H1 (cell line): ENCODE data around the gene ZMAT5. TPM values are rescaled to one million over a fixed set of nuclear protein-coding genes. Genes with fewer than 3 reads are reported as not detected.

Experiments used
- CTCF ChIA-PET: fragments of 300-600 bp; sonication (Branson Sonifier 250); formaldehyde crosslinking; loops from one replicate; lab custom pipeline; 2021; ENCODE audit not compliant: partially characterized antibody; lab: Charles Lee
- POLR2A ChIA-PET: fragments of 300-600 bp; sonication (Branson Sonifier 250); formaldehyde crosslinking; loops from one replicate; lab custom pipeline; 2021; ENCODE audit warnings: inconsistent platforms; ENCODE audit not compliant: partially characterized antibody; lab: Charles Lee
- DNase-seq, 2 experiments: peaks; one replicate each; pipeline versions ENCODE4 v3.0.0 to v3.0.0-alpha.2; 2010 to 2022; ENCODE audit warnings: low spot score in 2 of 2, low read depth in 1 of 2, mixed read lengths in 1 of 2
- FAIRE-seq: peaks from 2 replicates; lab custom pipeline; 2011; peaks lifted over from hg19 to GRCh38; lab: Jason Lieb, UNC
- H2AFZ ChIP-seq: 2 replicates; pipeline ENCODE4 v1.8.1; 2012; ENCODE audit warnings: low read length, inconsistent platforms
- H2AK5ac ChIP-seq: 2 replicates; pipeline ENCODE4 v1.6.1; 2013; ENCODE audit warnings: low read depth, low read length
- H2BK120ac ChIP-seq: replicated peaks from 2 replicates; pipeline ENCODE3; 2013; ENCODE audit warnings: low read depth, low read length, inconsistent platforms
- H2BK12ac ChIP-seq: 2 replicates; pipeline ENCODE4 v1.6.1; 2013; ENCODE audit warnings: low read depth, low read length
- H2BK15ac ChIP-seq: 2 replicates; pipeline ENCODE4 v1.6.1; 2013; ENCODE audit warnings: low read length
- H2BK20ac ChIP-seq: 2 replicates; pipeline ENCODE4 v1.6.1; 2013; ENCODE audit warnings: low read length
- H2BK5ac ChIP-seq: 2 replicates; pipeline ENCODE4 v1.6.1; 2013; ENCODE audit warnings: low read depth, low read length
- H3K14ac ChIP-seq: 2 replicates; pipeline ENCODE4 v1.6.1; 2013; ENCODE audit warnings: inconsistent platforms; ENCODE audit not compliant: insufficient read length
- H3K18ac ChIP-seq: 2 replicates; pipeline ENCODE4 v1.6.1; 2013; ENCODE audit warnings: low read length; ENCODE audit errors: extremely low read depth
- H3K23ac ChIP-seq: 2 replicates; pipeline ENCODE4 v1.6.1; 2013; ENCODE audit warnings: inconsistent platforms; ENCODE audit not compliant: insufficient read length
- H3K23me2 ChIP-seq: 2 replicates; pipeline ENCODE4 v1.6.1; 2013; ENCODE audit warnings: low read depth, low read length
- H3K27ac ChIP-seq: 2 replicates; pipeline ENCODE4 v1.6.1; 2011; ENCODE audit warnings: low read depth, low read length, inconsistent platforms
- H3K27me3 ChIP-seq, 4 experiments: replicated peaks in 1 of 4; 1 replicate in 1 of 4; 2 replicates in 3 of 4; pipeline versions ENCODE4 v1.6.1 to v1.8.1; 2011 to 2013; ENCODE audit warnings: low read length in 3 of 4, mild to moderate bottlenecking in 3 of 4, inconsistent platforms in 2 of 4, mixed read lengths in 2 of 4, moderate library complexity in 1 of 4; ENCODE audit not compliant: control insufficient read depth in 3 of 4, insufficient read depth in 3 of 4; ENCODE audit errors: extremely low read depth in 1 of 4
- H3K36me3 ChIP-seq, 4 experiments: 2 replicates each; pipeline versions ENCODE4 v1.6.1 to v1.8.1; 2011 to 2013; ENCODE audit warnings: mild to moderate bottlenecking in 4 of 4, low read length in 3 of 4, moderate library complexity in 2 of 4, control low read depth in 1 of 4, inconsistent platforms in 1 of 4; ENCODE audit not compliant: insufficient read depth in 4 of 4, control insufficient read depth in 2 of 4
- H3K4ac ChIP-seq: replicated peaks from 2 replicates; pipeline ENCODE3; 2013; ENCODE audit warnings: low read length, low read depth, mixed read lengths, inconsistent platforms; ENCODE audit not compliant: insufficient read length
- H3K4me1 ChIP-seq, 4 experiments: replicated peaks in 1 of 4; 1 replicate in 1 of 4; 2 replicates in 3 of 4; pipeline versions ENCODE4 v1.6.1 to v1.8.1; 2011 to 2013; ENCODE audit warnings: low read length in 3 of 4, inconsistent platforms in 2 of 4, mixed read lengths in 1 of 4; ENCODE audit not compliant: insufficient read depth in 4 of 4, control insufficient read depth in 3 of 4
- H3K4me2 ChIP-seq, 2 experiments: 2 replicates each; pipeline versions ENCODE4 v1.6.1 to v1.8.1; 2011 to 2013; ENCODE audit warnings: low read depth in 2 of 2, low read length in 2 of 2, control low read depth in 1 of 2, inconsistent platforms in 1 of 2, mild to moderate bottlenecking in 1 of 2; ENCODE audit not compliant: insufficient read depth in 1 of 2
- H3K4me3 ChIP-seq, 4 experiments: fragments of 200-600, 300-600 bp in 1 of 4; sonication (generic), shearing (Covaris generic), sonication (Bioruptor Twin) in 1 of 4; 2 replicates each; pipeline versions ENCODE4 v1.5.1 to v1.8.1; 2011 to 2016; ENCODE audit warnings: low read length in 4 of 4, low read depth in 3 of 4, control low read depth in 2 of 4, inconsistent platforms in 2 of 4, mild to moderate bottlenecking in 2 of 4, mixed read lengths in 1 of 4, moderate library complexity in 1 of 4; ENCODE audit not compliant: insufficient read depth in 2 of 4; ENCODE audit errors: extremely low read depth in 1 of 4
- H3K56ac ChIP-seq: replicated peaks from 2 replicates; pipeline ENCODE3; 2013; ENCODE audit warnings: low read depth, mild to moderate bottlenecking, mixed read lengths, low read length, inconsistent platforms; ENCODE audit not compliant: insufficient read length
- H3K79me1 ChIP-seq: 2 replicates; pipeline ENCODE4 v1.6.1; 2013; ENCODE audit warnings: low read depth, low read length, control low read depth
- H3K79me2 ChIP-seq, 2 experiments: 2 replicates each; pipeline versions ENCODE4 v1.6.1 to v1.8.1; 2012 to 2013; ENCODE audit warnings: low read length in 2 of 2, mild to moderate bottlenecking in 2 of 2, inconsistent platforms in 1 of 2; ENCODE audit not compliant: insufficient read depth in 2 of 2, control insufficient read depth in 1 of 2
- H3K9ac ChIP-seq, 4 experiments: replicated peaks in 1 of 4; 1 replicate in 1 of 4; 2 replicates in 3 of 4; pipeline versions ENCODE4 v1.6.1 to v1.8.1; 2011 to 2013; ENCODE audit warnings: low read depth in 3 of 4, low read length in 3 of 4, control low read depth in 2 of 4, mild to moderate bottlenecking in 2 of 4, moderate library complexity in 2 of 4, inconsistent platforms in 1 of 4; ENCODE audit errors: extremely low read depth in 1 of 4
- H3K9me3 ChIP-seq, 2 experiments: 2 replicates each; pipeline versions ENCODE4 v1.6.1 to v1.8.1; 2012 to 2013; ENCODE audit warnings: mild to moderate bottlenecking in 2 of 2, moderate library complexity in 2 of 2, control low read depth in 1 of 2, inconsistent platforms in 1 of 2, low read depth in 1 of 2, low read length in 1 of 2, mixed read lengths in 1 of 2; ENCODE audit not compliant: insufficient read depth in 2 of 2
- H4K20me1 ChIP-seq, 2 experiments: replicated peaks in 1 of 2; 2 replicates each; pipeline versions ENCODE3 to v1.8.1; 2011 to 2013; ENCODE audit warnings: inconsistent platforms in 2 of 2, low read length in 2 of 2, mild to moderate bottlenecking in 1 of 2; ENCODE audit not compliant: insufficient read depth in 2 of 2, control insufficient read depth in 1 of 2
- H4K5ac ChIP-seq: 2 replicates; pipeline ENCODE4 v1.6.1; 2013; ENCODE audit warnings: low read length, low read depth, mixed read lengths, inconsistent platforms; ENCODE audit not compliant: insufficient read length
- H4K8ac ChIP-seq: 2 replicates; pipeline ENCODE4 v1.8.0; 2013; ENCODE audit warnings: mild to moderate bottlenecking, moderate library complexity, low read length, inconsistent platforms; ENCODE audit not compliant: insufficient read depth; ENCODE audit errors: extremely low read depth
- H4K91ac ChIP-seq: replicated peaks from 2 replicates; pipeline ENCODE3; 2013; ENCODE audit warnings: low read length, mixed read lengths, inconsistent platforms; ENCODE audit not compliant: insufficient read length
- BACH1 ChIP-seq: IDR thresholded peaks from 2 replicates; pipeline ENCODE4 v1.6.1; 2012; ENCODE audit warnings: low read length, improper control_type of control experiment
- GABPA ChIP-seq: IDR thresholded peaks from 2 replicates; pipeline ENCODE4 v1.6.1; 2011; ENCODE audit warnings: mild to moderate bottlenecking, low read length, moderate library complexity, borderline replicate concordance; ENCODE audit not compliant: insufficient read depth
- GTF2F1 ChIP-seq: IDR thresholded peaks from 2 replicates; pipeline ENCODE4 v1.6.1; 2012; ENCODE audit warnings: low read depth, low read length, improper control_type of control experiment, borderline replicate concordance
- HDAC6 ChIP-seq: IDR thresholded peaks from one replicate; pipeline ENCODE4 v1.7.1; 2012; ENCODE audit warnings: low read depth, mild to moderate bottlenecking, inconsistent platforms, low read length, moderate library complexity
- PHF8 ChIP-seq: fragments of 200-600 bp; sonication (generic); conservative IDR thresholded peaks from 2 replicates; pipeline ENCODE4 v1.7.1; 2012; ENCODE audit warnings: low read depth, mild to moderate bottlenecking, inconsistent platforms, low read length, moderate library complexity
- POU5F1 ChIP-seq: IDR thresholded peaks from 2 replicates; pipeline ENCODE4 v1.6.1; 2011; ENCODE audit warnings: low read depth, mild to moderate bottlenecking, low read length, moderate library complexity
- RAD21 ChIP-seq, 2 experiments: IDR thresholded peaks in 1 of 2; conservative IDR thresholded peaks in 1 of 2; 2 replicates each; pipeline ENCODE4 v1.6.1; 2011; ENCODE audit warnings: low read depth in 2 of 2, low read length in 2 of 2, improper control_type of control experiment in 1 of 2, inconsistent platforms in 1 of 2, mild to moderate bottlenecking in 1 of 2, moderate library complexity in 1 of 2
- SIN3A ChIP-seq, 2 experiments: IDR thresholded peaks in 1 of 2; conservative IDR thresholded peaks in 1 of 2; 2 replicates each; pipeline ENCODE4 v1.6.1; 2011 to 2012; ENCODE audit warnings: low read length in 2 of 2, improper control_type of control experiment in 1 of 2, low read depth in 1 of 2, mild to moderate bottlenecking in 1 of 2
- SP1 ChIP-seq: IDR thresholded peaks from 2 replicates; pipeline ENCODE4 v1.6.1; 2011; ENCODE audit warnings: low read depth, low read length
- TBP ChIP-seq: IDR thresholded peaks from 2 replicates; pipeline ENCODE4 v1.6.1; 2011; ENCODE audit warnings: low read depth, low read length, improper control_type of control experiment
- WGBS, 2 experiments: shearing (Covaris generic) in 1 of 2; methylation state at CpG; one replicate each; pipeline versions ENCODE4 v1.1.6 to v1.1.7; 2013 to 2015; ENCODE audit warnings: low lambda C conversion rate in 2 of 2, mixed read lengths in 2 of 2, inconsistent platforms in 1 of 2, low coverage in 1 of 2, missing lambda C conversion rate in 1 of 2; ENCODE audit not compliant: insufficient replicate concordance in 2 of 2, insufficient coverage in 1 of 2, insufficient read length in 1 of 2; ENCODE audit errors: extremely low coverage in 1 of 2, missing lambda C conversion rate in 1 of 2; 5-methylcytosine and 5-hydroxymethylcytosine counted together
- polyA plus RNA-seq, 7 experiments: library from polyadenylated mRNA; depleted of rRNA in 3 of 7; stranded (reverse) in 5 of 7; unstranded in 2 of 7; fragments of >200 nt in 5 of 7; fragments of 200-250 nt in 2 of 7; gene quantifications; 1 replicate in 5 of 7; 2 replicates in 1 of 7; 4 replicates in 1 of 7; pipeline versions ENCODE4 v1.2.1 to v1.2.3, GENCODE V29; 2011 to 2013; ENCODE audit warnings: missing spikeins in 2 of 7, mixed read lengths in 2 of 7
- total RNA-seq: library from RNA; stranded (reverse); fragmentation: NEBNext Ultra II Directional; extraction: Animal tissue kit (Norgen Biotek cat#: 25700); gene quantifications from 2 replicates; pipeline ENCODE4 v1.2.1, GENCODE V29; 2021
- TF ChIP-seq, protein P1 (sequence below), 3 experiments: IDR thresholded peaks; 1 replicate in 2 of 3; 2 replicates in 1 of 3; pipeline versions ENCODE4 v1.5.1 to v1.6.1; 2011; ENCODE audit warnings: low read length in 3 of 3, mild to moderate bottlenecking in 3 of 3, inconsistent platforms in 2 of 3, low read depth in 1 of 3, moderate library complexity in 1 of 3; ENCODE audit not compliant: insufficient read depth in 1 of 3; ENCODE audit errors: control extremely low read depth in 1 of 3

ZMAT5 gene
- total and polyA plus RNA-seq, 2 of the 8 experiments (the other 6 are each of a cell fraction or from before 2014, with no cell fraction given): 14.0 to 38.3 TPM

DNA sequence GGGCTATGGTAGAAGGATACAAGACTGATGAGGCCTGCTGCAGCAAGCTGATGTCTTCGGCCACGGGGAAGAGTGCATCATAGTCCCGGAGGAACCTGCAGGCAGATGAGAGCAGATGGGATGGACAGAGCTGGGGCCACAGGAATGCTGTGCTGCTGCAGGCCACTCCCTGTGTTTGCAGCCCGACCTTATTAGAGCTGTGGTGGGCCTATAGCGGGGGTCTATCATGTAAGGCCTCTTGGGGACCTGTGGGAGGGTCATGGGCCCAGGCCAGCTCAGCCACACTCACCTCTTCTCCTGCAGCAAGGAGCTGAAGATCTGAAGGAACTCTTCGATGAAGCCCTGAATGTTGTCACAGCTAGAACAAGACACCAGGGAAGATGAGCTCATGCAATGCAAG, 39.4 kb upstream of the ZMAT5 start:
- Histone ChIP-seq H3K79me1 (no peaks in the 10 kb centered on the region), H2BK120ac (no peak overlapping the region), H2AK5ac (no peak overlapping the region), H3K4me2 (no peak overlapping the region), H4K91ac (no peak overlapping the region), H3K56ac (no peak overlapping the region), H2BK20ac (no peak overlapping the region), H3K27me3 (no peaks in the 10 kb centered on the region), H3K4me1 (peaks cover 0 to 3% (median 0%) of the 10 kb centered on the region in 4 experiments; a peak in 1 of 7 replicates), H4K5ac (no peak overlapping the region), H3K9me3 (no peaks in the 10 kb centered on the region), H3K14ac (no peak overlapping the region), H3K4me3 (no peak overlapping the region), H4K20me1 (peaks cover 0 to 5% of the 10 kb centered on the region in 2 experiments), H3K4ac (no peak overlapping the region), H3K9ac (no peak overlapping the region), H4K8ac (no peak overlapping the region), H2BK15ac (no peak overlapping the region), H3K23ac (no peak overlapping the region), H3K18ac (no peak overlapping the region), H3K36me3 (peaks cover 10 to 36% (median 22%) of the 10 kb centered on the region in 4 experiments; a peak in 6 of 8 replicates), H2BK12ac (no peak overlapping the region), H3K23me2 (no peaks in the 10 kb centered on the region), H3K27ac (no peak overlapping the region), H2AFZ (no peak overlapping the region), H2BK5ac (no peak overlapping the region), H3K79me2 (no peaks in the 10 kb centered on the region)
- DNase-seq: no peak
- WGBS, 2 experiments: 90% methylated on average over 6 of the region's 6 CpGs; no CpG with 5 or more reads in 1 of the 2 experiments
- ChIA-PET POLR2A (interaction anchor here (0.8 kb wide), 1 partner anchor 195 kb away, joined by 3 read pairs; no protein-coding TSS in a partner anchor), CTCF (interaction anchor here (1.4 to 2.4 kb wide), 3 partner anchors 33 to 283 kb away, joined by 4 to 11 read pairs (median 5); no protein-coding TSS in a partner anchor)
- FAIRE-seq: no peak
- TF ChIP-seq SIN3A (conservative IDR thresholded peaks at IDR 0.05 in 1 of 2, IDR thresholded peaks at IDR 0.05 in 1 of 2; ENCODE audit: low read depth in 1 of 2, low read length in 2 of 2) (no peak), TBP (no peak), RAD21 (IDR thresholded peaks at IDR 0.05 in 1 of 2, conservative IDR thresholded peaks at IDR 0.05 in 1 of 2; ENCODE audit: low read depth in 2 of 2, low read length in 2 of 2) (no peak), POU5F1 (no peak), BACH1 (no peak), PHF8 (no peak), HDAC6 (no peak), GTF2F1 (no peak), SP1 (no peak), GABPA (no peak)
- TF ChIP-seq, protein P1, sequence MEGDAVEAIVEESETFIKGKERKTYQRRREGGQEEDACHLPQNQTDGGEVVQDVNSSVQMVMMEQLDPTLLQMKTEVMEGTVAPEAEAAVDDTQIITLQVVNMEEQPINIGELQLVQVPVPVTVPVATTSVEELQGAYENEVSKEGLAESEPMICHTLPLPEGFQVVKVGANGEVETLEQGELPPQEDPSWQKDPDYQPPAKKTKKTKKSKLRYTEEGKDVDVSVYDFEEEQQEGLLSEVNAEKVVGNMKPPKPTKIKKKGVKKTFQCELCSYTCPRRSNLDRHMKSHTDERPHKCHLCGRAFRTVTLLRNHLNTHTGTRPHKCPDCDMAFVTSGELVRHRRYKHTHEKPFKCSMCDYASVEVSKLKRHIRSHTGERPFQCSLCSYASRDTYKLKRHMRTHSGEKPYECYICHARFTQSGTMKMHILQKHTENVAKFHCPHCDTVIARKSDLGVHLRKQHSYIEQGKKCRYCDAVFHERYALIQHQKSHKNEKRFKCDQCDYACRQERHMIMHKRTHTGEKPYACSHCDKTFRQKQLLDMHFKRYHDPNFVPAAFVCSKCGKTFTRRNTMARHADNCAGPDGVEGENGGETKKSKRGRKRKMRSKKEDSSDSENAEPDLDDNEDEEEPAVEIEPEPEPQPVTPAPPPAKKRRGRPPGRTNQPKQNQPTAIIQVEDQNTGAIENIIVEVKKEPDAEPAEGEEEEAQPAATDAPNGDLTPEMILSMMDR (IDR thresholded peaks at IDR 0.05; ENCODE audit: control extremely low read depth in 1 of 3, insufficient read depth in 1 of 3, low read depth in 1 of 3, low read length in 3 of 3): no peak
